IPS-18a (cell line): ENCODE data around the gene MEMO1.

Experiments
- H3K27ac ChIP-seq: one replicate; pipeline ENCODE4 v1.5.1; 2013; ENCODE audit warnings: low read length
- H3K27me3 ChIP-seq: one replicate; pipeline ENCODE4 v1.6.1; 2013; ENCODE audit warnings: mild to moderate bottlenecking, low read length; ENCODE audit not compliant: control insufficient read depth, insufficient read depth
- H3K36me3 ChIP-seq: one replicate; pipeline ENCODE4 v1.6.1; 2013; ENCODE audit warnings: low read depth, low read length; ENCODE audit not compliant: control insufficient read depth
- H3K4me1 ChIP-seq: one replicate; pipeline ENCODE4 v1.6.1; 2013; ENCODE audit warnings: low read depth, low read length; ENCODE audit not compliant: control insufficient read depth
- H3K4me3 ChIP-seq: one replicate; pipeline ENCODE4 v1.5.1; 2013; ENCODE audit warnings: low read length
- H3K9ac ChIP-seq: one replicate; pipeline ENCODE4 v1.6.1; 2013; ENCODE audit warnings: mild to moderate bottlenecking, low read length, moderate library complexity
- H3K9me3 ChIP-seq: one replicate; pipeline ENCODE4 v1.6.1; 2013; ENCODE audit warnings: low read depth, low read length; ENCODE audit not compliant: control insufficient read depth

MEMO1 gene

GRCh38 chr2:31950946-31951562 lies 59.8 kb downstream of the MEMO1 start:
- no peaks in the 10 kb centered on the region for H3K36me3 ChIP-seq
- peaks cover 3% of the 10 kb centered on the region for H3K4me1 ChIP-seq
- no peaks in the 10 kb centered on the region for H3K9me3 ChIP-seq
- no peak overlapping the region for H3K4me3 ChIP-seq
- no peak overlapping the region for H3K9ac ChIP-seq
- no peak overlapping the region for H3K27ac ChIP-seq
- H3K27me3 ChIP-seq, result no peaks in the 10 kb centered on the region

- H3K9ac ChIP-seq, result no peak overlapping the region
- no peak overlapping the region for H3K27ac ChIP-seq
- H3K4me3 ChIP-seq, result no peak overlapping the region
- peaks cover 3% of the 10 kb centered on the region for H3K4me1 ChIP-seq
- H3K36me3 ChIP-seq, result no peaks in the 10 kb centered on the region
- H3K9me3 ChIP-seq, result no peaks in the 10 kb centered on the region
- no peaks in the 10 kb centered on the region for H3K27me3 ChIP-seq
These were observed 62.9 kb downstream of the MEMO1 start for GRCh38 chr2:31947871-31948270.

GRCh38 chr2:31946838-31947237 lies 64.0 kb downstream of the MEMO1 start:
- H3K9me3 ChIP-seq, result no peaks in the 10 kb centered on the region
- peaks cover 5% of the 10 kb centered on the region for H3K36me3 ChIP-seq

GRCh38 chr2:31945572-31945935 lies 65.3 kb downstream of the MEMO1 start:
- H3K9me3 ChIP-seq, result no peaks in the 10 kb centered on the region
- H3K27me3 ChIP-seq, result no peaks in the 10 kb centered on the region
- peaks cover 3% of the 10 kb centered on the region for H3K4me1 ChIP-seq
- H3K27ac ChIP-seq, result no peak overlapping the region
- H3K36me3 ChIP-seq, result peaks cover 8% of the 10 kb centered on the region
- H3K9ac ChIP-seq, result no peak overlapping the region
- no peak overlapping the region for H3K4me3 ChIP-seq

More at GRCh38 chr2:31946838-31947237, 64.0 kb downstream of the MEMO1 start:
- no peak overlapping the region for H3K27ac ChIP-seq
- no peaks in the 10 kb centered on the region for H3K27me3 ChIP-seq
- H3K4me3 ChIP-seq, result no peak overlapping the region
- no peak overlapping the region for H3K9ac ChIP-seq
- H3K4me1 ChIP-seq, result peaks cover 3% of the 10 kb centered on the region

GRCh38 chr2:31944828-31945571 lies 65.8 kb downstream of the MEMO1 start:
- Histone ChIP-seq H3K9me3 (no peaks in the 10 kb centered on the region), H3K4me3 (no peak overlapping the region), H3K9ac (no peak overlapping the region), H3K27me3 (no peaks in the 10 kb centered on the region), H3K27ac (no peak overlapping the region), H3K36me3 (peaks cover 8% of the 10 kb centered on the region), H3K4me1 (peaks cover 3% of the 10 kb centered on the region)

GRCh38 chr2:31943636-31944225 lies 67.1 kb downstream of the MEMO1 start:
- no peaks in the 10 kb centered on the region for H3K9me3 ChIP-seq
- peaks cover 3% of the 10 kb centered on the region for H3K4me1 ChIP-seq
- no peak overlapping the region for H3K27ac ChIP-seq
- H3K27me3 ChIP-seq, result no peaks in the 10 kb centered on the region
- H3K36me3 ChIP-seq, result peaks cover 8% of the 10 kb centered on the region
- H3K4me3 ChIP-seq, result no peak overlapping the region
- no peak overlapping the region for H3K9ac ChIP-seq

GRCh38 chr2:31940920-31941319 lies 69.9 kb downstream of the MEMO1 start:
- H3K27ac ChIP-seq, result no peak overlapping the region

GRCh38 chr2:31937741-31938140 lies 73.1 kb downstream of the MEMO1 start:
- peaks cover 8% of the 10 kb centered on the region for H3K36me3 ChIP-seq
- no peak overlapping the region for H3K4me3 ChIP-seq
- H3K27me3 ChIP-seq, result no peaks in the 10 kb centered on the region
- no peaks in the 10 kb centered on the region for H3K4me1 ChIP-seq
- H3K9ac ChIP-seq, result no peak overlapping the region
- no peak overlapping the region for H3K27ac ChIP-seq
- no peaks in the 10 kb centered on the region for H3K9me3 ChIP-seq

More at GRCh38 chr2:31940920-31941319, 69.9 kb downstream of the MEMO1 start:
- H3K4me3 ChIP-seq, result no peak overlapping the region
- no peaks in the 10 kb centered on the region for H3K4me1 ChIP-seq
- no peaks in the 10 kb centered on the region for H3K9me3 ChIP-seq
- H3K27me3 ChIP-seq, result no peaks in the 10 kb centered on the region
- H3K9ac ChIP-seq, result no peak overlapping the region
- peaks cover 8% of the 10 kb centered on the region for H3K36me3 ChIP-seq

- no peaks in the 10 kb centered on the region for H3K4me1 ChIP-seq
- no peak overlapping the region for H3K9ac ChIP-seq
- no peak overlapping the region for H3K4me3 ChIP-seq
- H3K9me3 ChIP-seq, result no peaks in the 10 kb centered on the region
- no peaks in the 10 kb centered on the region for H3K27me3 ChIP-seq
- no peaks in the 10 kb centered on the region for H3K36me3 ChIP-seq
- H3K27ac ChIP-seq, result no peak overlapping the region
These were observed 75.4 kb downstream of the MEMO1 start for GRCh38 chr2:31935370-31935769.

GRCh38 chr2:31933066-31933465 lies 77.7 kb downstream of the MEMO1 start:
- Histone ChIP-seq H3K9me3 (no peaks in the 10 kb centered on the region), H3K36me3 (no peaks in the 10 kb centered on the region), H3K27ac (no peak overlapping the region), H3K9ac (no peak overlapping the region), H3K4me3 (no peak overlapping the region), H3K4me1 (no peaks in the 10 kb centered on the region), H3K27me3 (no peaks in the 10 kb centered on the region)

GRCh38 chr2:31932589-31932988 lies 78.2 kb downstream of the MEMO1 start:
- H3K36me3 ChIP-seq, result no peaks in the 10 kb centered on the region
- no peaks in the 10 kb centered on the region for H3K4me1 ChIP-seq
- no peak overlapping the region for H3K9ac ChIP-seq
- H3K27ac ChIP-seq, result no peak overlapping the region
- H3K9me3 ChIP-seq, result no peaks in the 10 kb centered on the region
- no peaks in the 10 kb centered on the region for H3K27me3 ChIP-seq
- H3K4me3 ChIP-seq, result no peak overlapping the region

- Histone ChIP-seq H3K4me1 (no peaks in the 10 kb centered on the region), H3K9ac (no peak overlapping the region), H3K36me3 (no peaks in the 10 kb centered on the region), H3K9me3 (no peaks in the 10 kb centered on the region), H3K4me3 (no peak overlapping the region), H3K27ac (no peak overlapping the region), H3K27me3 (no peaks in the 10 kb centered on the region)
These were observed 78.9 kb downstream of the MEMO1 start for GRCh38 chr2:31931916-31932315.
